AG09319 (cell line): ENCODE results near the gene C9orf78.
A peak's percentile ranks its signal among the peaks of the same experiment; 100 is the strongest.

Experiments used
- DNase-seq: peaks from one replicate; pipeline ENCODE4 v3.0.0-alpha.2; 2010; ENCODE audit warnings: low read depth; ENCODE audit errors: extremely low read depth
- CTCF ChIP-seq: IDR thresholded peaks from 2 replicates; pipeline ENCODE4 v1.5.1; 2011; ENCODE audit warnings: low read depth, mild to moderate bottlenecking, inconsistent platforms, low read length, moderate library complexity

Gene C9orf78

GRCh38 chr9:129849901-129850300 is 14.8 kb upstream of the C9orf78 start:
- no peak for TF ChIP-seq CTCF
- no peak for DNase-seq

- no peak for TF ChIP-seq CTCF
- DNase-seq: no peak
These were observed 13.8 kb upstream of the C9orf78 start for GRCh38 chr9:129848712-129849441.

DNA sequence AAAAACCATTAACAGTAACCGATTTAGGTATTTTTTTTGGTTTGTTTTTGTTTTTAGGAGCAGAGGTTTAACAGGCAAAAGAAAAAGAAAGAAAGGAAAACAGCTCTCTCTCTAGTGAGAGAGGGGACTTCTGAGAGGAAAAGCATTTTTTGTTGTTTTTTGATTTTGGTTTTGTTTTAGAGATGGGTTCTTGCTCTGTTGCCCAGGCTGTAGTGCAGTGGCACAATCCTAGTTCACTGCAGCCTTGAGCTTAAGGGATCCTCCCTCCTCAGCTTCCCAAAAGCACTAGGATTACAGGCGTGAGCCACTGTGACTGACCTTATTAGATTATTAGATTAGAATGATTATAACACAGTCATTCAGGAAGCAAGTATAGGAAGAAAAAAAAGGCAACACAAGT is 10.3 kb upstream of the C9orf78 start:
- no peak for TF ChIP-seq CTCF
- no peak for DNase-seq

- TF ChIP-seq CTCF: no peak
- DNase-seq: no peak
These were observed 6.0 kb upstream of the C9orf78 start for GRCh38 chr9:129841071-129841470.

DNA sequence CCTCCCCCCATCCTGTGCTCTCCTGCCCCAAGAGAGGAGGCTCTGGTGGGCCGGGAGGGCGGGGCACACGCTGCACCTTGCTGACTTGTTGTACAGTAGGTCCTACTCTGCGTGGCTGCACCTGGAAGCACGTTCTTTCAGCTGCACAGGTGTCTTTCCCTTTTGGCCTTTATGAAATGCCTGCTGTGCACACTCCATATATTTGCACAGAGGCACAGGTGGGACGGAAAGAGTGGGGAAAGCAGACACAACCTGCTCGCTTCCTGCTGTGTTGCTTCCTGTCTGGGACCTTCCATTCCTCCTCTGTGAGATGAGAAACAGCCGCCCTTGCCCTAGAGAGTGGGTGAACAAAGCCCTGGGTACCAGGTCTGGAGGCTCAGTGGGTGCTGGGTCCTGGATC is 5.0 kb upstream of the C9orf78 start:
- TF ChIP-seq CTCF: no peak
- no peak for DNase-seq

DNA sequence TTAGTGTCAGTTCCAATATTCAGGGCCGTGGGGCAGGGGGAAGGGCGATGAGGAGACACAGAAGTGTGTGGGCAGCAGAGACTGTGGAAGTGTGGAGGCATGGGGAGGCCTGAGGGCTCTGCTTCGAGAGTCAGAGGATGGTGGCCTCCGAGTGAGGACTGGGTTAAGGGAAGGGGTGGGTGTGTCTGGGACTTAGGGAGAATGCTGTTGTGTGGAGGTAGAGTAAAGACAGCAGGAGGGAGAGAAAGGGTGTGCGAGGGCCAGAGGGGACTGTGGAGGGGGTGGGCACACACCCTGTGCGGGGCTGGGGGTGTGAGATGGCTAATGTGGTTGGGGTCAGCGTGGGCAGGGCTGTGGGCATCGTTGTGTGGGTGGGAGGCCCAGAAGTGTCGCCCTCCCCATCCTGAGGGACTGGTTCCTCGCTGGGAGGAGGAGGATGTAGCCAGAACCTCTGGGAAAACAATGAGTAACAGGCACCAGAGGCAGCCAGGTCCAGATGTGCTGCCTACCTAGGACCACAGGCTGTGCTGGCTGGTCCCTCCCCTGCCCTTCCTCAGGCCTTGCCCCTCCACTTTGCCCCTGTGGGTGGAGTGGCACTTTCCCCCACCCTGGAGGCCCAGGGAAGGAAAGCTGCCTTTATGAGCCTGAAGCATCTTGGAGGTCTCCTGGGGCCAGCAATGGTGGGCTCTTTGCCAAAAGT is 4.4 kb upstream of the C9orf78 start:
- TF ChIP-seq CTCF: no peak

DNA sequence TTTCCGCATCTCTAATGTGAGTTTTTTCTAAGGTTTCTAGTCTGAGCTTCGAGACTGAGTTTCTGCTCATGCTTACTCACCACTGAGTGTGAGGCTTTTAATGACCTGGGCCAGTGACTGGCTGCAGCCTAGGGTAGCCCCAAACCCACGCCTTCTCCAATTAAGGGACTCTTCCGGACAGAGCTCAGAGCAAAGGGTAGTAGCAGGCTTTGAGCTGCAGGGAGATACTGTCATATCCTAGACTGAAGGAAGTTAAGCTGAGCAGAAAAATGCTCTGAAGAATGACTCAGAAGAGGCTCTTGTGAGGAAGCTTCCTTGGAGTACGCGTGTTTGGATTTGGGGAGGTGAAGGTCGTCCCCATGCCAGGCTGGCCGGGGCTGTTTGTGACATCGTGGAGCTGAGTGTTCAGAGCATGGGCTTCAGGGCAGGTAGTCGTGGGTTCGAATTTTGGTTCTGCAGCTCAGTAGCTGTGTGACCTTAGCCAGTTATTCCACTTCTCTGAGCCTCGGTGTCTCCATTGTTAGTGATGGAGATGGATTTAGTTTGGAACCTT is 3.7 kb upstream of the C9orf78 start:
- no peak for TF ChIP-seq CTCF
- DNase-seq: peak; percentile 23

More for the DNA sequence above, 4.4 kb upstream of the C9orf78 start:
- no peak for DNase-seq
